Measurements from ENCODE around the gene PDGFB. TPM values are rescaled to one million over a fixed set of nuclear protein-coding genes. Genes with fewer than 3 reads are reported as not detected.

PDGFB gene
- total RNA-seq, 2 donors from 2014 or later: 7.0 to 15.8 TPM

- Histone ChIP-seq H3K9me3 (no peaks in the 10 kb centered on the region), H3K4me3 (no peak overlapping the region), H3K27me3 (no peaks in the 10 kb centered on the region), H3K4me1 (peaks cover 62% of the 10 kb centered on the region), H3K36me3 (replicated peaks in 1 of 2; ENCODE audit: insufficient read depth in 1 of 2, low read depth in 2 of 2) (no peaks in the 10 kb centered on the region), H3K27ac (peak overlapping the region; percentile 95 to 99 (median 97))
- intact Hi-C loops (cut with DNase I): no loop called here
- 85 to 90% methylated on average over 10 of the region's 10 CpGs for WGBS, 2 donors
- DNase-seq (no peak), ATAC-seq (no peak)
- TF ChIP-seq, protein P1, sequence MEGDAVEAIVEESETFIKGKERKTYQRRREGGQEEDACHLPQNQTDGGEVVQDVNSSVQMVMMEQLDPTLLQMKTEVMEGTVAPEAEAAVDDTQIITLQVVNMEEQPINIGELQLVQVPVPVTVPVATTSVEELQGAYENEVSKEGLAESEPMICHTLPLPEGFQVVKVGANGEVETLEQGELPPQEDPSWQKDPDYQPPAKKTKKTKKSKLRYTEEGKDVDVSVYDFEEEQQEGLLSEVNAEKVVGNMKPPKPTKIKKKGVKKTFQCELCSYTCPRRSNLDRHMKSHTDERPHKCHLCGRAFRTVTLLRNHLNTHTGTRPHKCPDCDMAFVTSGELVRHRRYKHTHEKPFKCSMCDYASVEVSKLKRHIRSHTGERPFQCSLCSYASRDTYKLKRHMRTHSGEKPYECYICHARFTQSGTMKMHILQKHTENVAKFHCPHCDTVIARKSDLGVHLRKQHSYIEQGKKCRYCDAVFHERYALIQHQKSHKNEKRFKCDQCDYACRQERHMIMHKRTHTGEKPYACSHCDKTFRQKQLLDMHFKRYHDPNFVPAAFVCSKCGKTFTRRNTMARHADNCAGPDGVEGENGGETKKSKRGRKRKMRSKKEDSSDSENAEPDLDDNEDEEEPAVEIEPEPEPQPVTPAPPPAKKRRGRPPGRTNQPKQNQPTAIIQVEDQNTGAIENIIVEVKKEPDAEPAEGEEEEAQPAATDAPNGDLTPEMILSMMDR (IDR thresholded peaks at IDR 0.05): no peak
- TF ChIP-seq POLR2A (IDR thresholded peaks at IDR 0.05): no peak
These were observed 46.7 kb upstream of the PDGFB start for GRCh38 chr22:39291523-39291922.

DNA sequence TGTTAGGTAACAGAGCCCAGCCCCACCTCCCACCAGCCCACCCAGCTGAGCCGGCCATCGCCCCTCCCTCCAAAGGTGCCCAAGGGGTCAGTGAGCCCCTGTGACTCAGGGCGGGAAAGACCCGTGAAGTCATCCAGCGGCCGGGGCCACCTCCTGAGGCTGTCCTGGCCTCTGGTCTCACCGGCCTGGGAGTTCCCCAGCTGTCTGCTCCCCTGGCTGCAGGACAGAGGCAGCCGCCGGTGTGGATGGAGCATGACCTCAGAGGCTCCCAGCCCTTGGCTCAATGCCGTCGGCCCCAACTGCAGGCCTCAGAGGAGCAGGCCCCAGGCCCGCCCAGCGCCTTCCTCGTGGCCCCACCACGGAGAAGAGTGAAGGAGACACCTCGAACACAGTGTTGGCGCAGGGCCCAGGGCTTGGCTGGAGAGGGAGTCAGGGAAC lies 46.0 kb upstream of the PDGFB start:
- peak; percentile 81 for ATAC-seq
- H3K27me3 ChIP-seq: no peaks in the 10 kb centered on the region
- no peak overlapping the region for H3K4me3 ChIP-seq
- H3K36me3 ChIP-seq (replicated peaks in 1 of 2; ENCODE audit: insufficient read depth in 1 of 2, low read depth in 2 of 2): no peaks in the 10 kb centered on the region
- no peaks in the 10 kb centered on the region for H3K9me3 ChIP-seq
- peak in 2 of 3 donors; percentile 17 to 35 for TF ChIP-seq POLR2A (IDR thresholded peaks at IDR 0.05)
- TF ChIP-seq, protein P1 (IDR thresholded peaks at IDR 0.05): peak in 4 of 7 experiments; percentile 22 to 52 (median 44)
- peak; percentile 92 to 97 (median 95) for DNase-seq
- peak overlapping the region; percentile 95 to 99 (median 97) for H3K27ac ChIP-seq
- intact Hi-C loops (cut with DNase I): no loop called here
- WGBS, 2 donors: 17% methylated on average over 17 of the region's 17 CpGs; no CpG with 5 or more reads in 1 of the 2 donors
- peaks cover 55% of the 10 kb centered on the region for H3K4me1 ChIP-seq

DNA sequence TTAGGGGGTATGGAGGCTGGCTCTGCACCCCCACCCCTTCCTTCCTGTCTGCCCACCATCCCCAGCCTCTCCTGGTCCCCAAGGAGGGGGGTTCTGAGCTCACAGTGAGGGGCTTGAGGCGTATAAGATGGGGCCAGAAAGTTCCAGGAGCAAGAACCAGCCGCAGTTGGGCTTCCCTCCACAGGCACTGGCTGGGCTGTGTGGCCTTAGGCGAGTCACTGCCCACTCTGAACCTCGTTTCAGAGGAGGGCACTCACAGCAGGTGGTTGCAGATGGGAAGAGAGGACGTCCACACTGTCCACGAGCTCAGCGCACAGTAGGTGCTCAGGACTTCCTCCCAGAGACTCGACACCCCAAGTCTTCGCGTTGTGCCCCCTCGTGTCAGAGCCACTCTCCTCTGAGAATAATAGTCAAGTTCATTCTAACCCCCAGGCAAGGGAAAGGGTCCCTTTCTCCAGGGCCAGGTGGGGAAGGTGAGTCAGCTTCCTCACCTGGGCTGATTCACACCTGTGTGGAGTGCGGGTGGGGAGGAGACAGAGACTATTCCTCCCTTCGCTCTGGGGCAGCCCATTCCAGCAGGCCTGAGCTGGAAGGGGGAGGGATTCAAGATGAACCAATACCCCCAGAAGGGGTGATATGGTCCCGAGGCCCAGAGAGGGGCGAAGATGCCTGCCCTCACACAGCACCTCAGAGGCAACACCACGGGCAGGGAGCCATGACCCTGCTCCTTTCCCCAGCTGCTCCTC lies 45.4 kb upstream of the PDGFB start:
- Histone ChIP-seq H3K27me3 (no peaks in the 10 kb centered on the region), H3K4me3 (no peak overlapping the region), H3K4me1 (peaks cover 54% of the 10 kb centered on the region), H3K36me3 (replicated peaks in 1 of 2; ENCODE audit: insufficient read depth in 1 of 2, low read depth in 2 of 2) (no peaks in the 10 kb centered on the region), H3K9me3 (peaks cover 0 to under 1% (median 0%) of the 10 kb centered on the region in 3 donors), H3K27ac (peak overlapping the region; percentile 95 to 99 (median 97))
- TF ChIP-seq POLR2A (IDR thresholded peaks at IDR 0.05): no peak
- TF ChIP-seq, protein P1 (IDR thresholded peaks at IDR 0.05): no peak
- WGBS, 2 donors: 73 to 91% methylated on average over 7 to 16 of the region's 16 CpGs
- intact Hi-C loops (cut with DNase I): no loop called here
- ATAC-seq (peak; percentile 1), DNase-seq (peak in 1 of 4 donors; percentile 71)

- ATAC-seq: no peak
- Histone ChIP-seq H3K27ac (peak overlapping the region; percentile 95 to 99 (median 97)), H3K9me3 (peaks cover 0 to 6% (median 0%) of the 10 kb centered on the region in 3 donors), H3K27me3 (no peaks in the 10 kb centered on the region), H3K4me3 (no peak overlapping the region), H3K36me3 (replicated peaks in 1 of 2; ENCODE audit: insufficient read depth in 1 of 2, low read depth in 2 of 2) (no peaks in the 10 kb centered on the region), H3K4me1 (peaks cover 54% of the 10 kb centered on the region)
- WGBS, 2 donors: 40 to 43% methylated on average over 1 to 14 of the region's 14 CpGs
- intact Hi-C loops (cut with DNase I): no loop called here
- peak in 1 of 4 donors; percentile 38 for DNase-seq
- TF ChIP-seq, protein P1 (IDR thresholded peaks at IDR 0.05): no peak
- TF ChIP-seq POLR2A (IDR thresholded peaks at IDR 0.05): no peak
These were observed 44.8 kb upstream of the PDGFB start for GRCh38 chr22:39289533-39289932.

All from body of pancreas (tissue), 4 donors.